Stimulated activated CD8-positive, alpha-beta memory T cell treated with anti-CD3 and anti-CD28 coated beads, Interleukin-4, amount 100 ng/mL, for 1 hour (primary cell): ENCODE measurements around the gene MIF4GD.
"Not testable (repeated sequence)": the region's sequence is repeated elsewhere in the genome, so short reads cannot be mapped to it uniquely, and the experiment has no call there.

Experiments
- DNase-seq, 2 donors: peaks; one replicate each; pipeline ENCODE4 v3.0.0-alpha.2; 2020; ENCODE audit warnings: low read depth in 2 of 2, low spot score in 1 of 2

MIF4GD gene

DNA sequence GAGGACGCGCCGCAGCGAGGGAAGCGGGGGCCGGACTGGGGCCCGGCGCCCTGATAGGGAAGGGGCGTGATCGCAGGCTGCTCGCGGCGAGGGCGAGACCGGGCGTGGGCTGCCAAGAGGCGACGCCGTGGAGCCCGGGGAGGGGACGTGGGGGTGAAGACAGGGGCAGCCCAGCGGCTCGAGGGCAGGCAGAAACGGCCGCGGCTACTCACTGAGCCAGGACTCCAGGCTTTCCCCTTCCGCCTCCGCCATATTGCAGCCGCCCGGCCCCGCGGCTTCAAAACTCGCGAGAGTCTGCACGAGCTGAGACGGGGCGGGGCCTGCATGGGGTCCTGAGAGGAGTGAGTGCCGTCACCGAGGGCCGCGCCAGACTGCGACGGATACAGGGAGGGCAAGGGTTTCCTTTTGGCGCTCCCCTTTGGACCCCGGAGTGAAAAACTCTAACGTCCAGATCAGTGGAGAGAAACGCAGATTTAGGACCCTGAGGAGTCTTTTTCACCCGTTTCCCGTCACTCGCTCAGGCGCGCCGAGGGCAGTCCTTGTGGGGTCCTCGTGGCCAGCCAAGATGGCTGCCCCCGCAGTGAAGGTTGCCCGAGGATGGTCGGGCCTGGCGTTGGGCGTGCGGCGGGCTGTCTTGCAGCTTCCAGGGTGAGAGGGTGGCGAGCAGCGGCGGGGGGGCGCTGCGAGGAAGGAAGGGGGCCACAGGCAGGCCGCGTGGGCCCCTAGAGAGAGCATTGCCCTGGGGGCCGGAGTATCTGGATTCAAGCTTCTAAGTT is 9.5 kb downstream of the MIF4GD start, which contains the start of the genes GGA3 and MRPS7:
Gene GGA3, minus strand, starts transcription at position 271 of the 776 bp plus-strand sequence. Its CDS starts 19 bp downstream, at position 252.
Gene MRPS7, plus strand, starts transcription at position 544 of the 776 bp plus-strand sequence. Its CDS starts 22 bp downstream, at position 566.
- DNase-seq = peak; percentile 90

DNA sequence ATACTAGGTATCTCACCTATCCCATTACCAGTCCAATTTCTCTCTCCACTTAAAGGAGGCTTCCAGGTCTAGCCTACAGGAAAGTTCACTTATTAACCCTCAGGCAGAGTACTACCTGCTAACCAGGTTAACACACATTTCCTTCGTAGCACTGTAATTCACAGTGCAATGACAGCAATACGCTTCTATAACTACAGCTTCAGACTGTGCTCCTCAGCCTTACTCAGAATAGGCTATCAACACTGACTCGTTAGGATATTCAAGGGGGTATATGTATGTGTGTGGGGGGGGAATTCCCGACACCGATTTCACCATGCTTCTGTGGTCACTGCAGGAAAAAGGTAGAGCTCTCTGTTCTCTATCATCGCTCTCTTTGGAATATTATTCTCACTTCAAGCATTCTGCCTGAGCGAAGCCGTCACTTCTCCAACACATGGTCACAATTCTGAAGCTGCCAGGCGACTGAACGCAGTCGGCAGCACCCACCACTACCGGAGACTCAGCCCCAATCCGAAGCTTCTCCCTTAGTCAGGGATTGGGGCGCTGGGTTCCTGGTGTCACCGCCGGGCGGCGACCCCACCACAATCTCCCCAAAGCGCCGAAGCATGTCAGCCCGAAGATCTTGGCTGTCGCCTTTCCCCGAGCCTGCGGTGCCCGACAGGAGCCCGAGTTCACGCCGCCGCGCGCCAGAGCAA is 10.2 kb downstream of the MIF4GD start:
- no peak for DNase-seq

DNA sequence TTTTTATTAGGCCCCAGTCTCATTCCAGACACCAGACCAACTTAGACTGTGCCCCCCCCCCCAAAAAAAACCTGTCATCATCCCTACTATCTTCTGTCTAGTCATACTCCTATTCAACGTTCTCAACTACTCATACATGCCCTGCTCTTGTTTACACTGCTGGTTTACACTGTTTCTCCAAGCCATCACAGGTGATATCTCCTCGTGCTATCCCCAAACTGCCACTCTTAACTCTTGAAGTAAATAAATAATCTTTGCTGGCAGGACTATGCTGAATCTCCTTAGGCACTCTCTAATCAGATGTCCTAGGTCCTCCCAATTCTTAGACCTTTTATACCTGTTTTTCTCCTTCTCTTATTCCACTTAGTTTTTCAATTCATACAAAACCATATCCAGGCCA is 13.8 kb downstream of the MIF4GD start:
- DNase-seq = not testable (repeated sequence)

DNA sequence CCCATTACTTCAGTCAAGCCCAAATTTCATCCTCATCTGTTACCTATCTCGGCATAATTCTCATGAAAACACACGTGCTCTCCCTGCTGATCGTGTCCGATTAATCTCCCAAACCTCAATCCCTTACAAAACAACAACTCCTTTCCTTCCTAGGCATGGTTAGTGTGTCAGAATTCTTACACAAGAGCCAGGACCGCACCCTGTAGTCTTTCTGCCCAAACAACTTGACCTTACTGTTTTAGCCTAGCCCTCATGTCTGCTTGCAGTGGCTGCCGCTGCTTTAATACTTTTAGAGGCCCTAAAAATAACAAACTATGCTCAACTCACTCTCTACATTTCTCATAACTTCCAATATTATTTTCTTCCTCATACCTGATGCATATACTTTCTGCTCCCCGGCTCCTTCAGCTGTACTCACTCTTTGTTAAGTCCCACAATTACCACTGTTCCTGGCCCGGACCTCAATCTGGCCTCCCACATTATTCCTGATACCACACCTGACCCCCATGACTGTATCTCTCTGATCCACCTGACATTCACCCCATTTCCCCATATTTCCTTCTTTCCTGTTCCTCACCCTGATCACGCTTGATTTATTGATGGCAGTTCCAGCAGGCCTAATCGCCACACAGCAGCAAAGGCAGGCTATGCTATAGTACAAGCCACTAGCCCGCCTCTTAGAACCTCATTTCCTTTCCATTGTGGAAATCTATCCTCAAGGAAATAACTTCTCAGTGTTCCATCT is 14.9 kb downstream of the MIF4GD start:
- DNase-seq = not testable (repeated sequence)

DNA sequence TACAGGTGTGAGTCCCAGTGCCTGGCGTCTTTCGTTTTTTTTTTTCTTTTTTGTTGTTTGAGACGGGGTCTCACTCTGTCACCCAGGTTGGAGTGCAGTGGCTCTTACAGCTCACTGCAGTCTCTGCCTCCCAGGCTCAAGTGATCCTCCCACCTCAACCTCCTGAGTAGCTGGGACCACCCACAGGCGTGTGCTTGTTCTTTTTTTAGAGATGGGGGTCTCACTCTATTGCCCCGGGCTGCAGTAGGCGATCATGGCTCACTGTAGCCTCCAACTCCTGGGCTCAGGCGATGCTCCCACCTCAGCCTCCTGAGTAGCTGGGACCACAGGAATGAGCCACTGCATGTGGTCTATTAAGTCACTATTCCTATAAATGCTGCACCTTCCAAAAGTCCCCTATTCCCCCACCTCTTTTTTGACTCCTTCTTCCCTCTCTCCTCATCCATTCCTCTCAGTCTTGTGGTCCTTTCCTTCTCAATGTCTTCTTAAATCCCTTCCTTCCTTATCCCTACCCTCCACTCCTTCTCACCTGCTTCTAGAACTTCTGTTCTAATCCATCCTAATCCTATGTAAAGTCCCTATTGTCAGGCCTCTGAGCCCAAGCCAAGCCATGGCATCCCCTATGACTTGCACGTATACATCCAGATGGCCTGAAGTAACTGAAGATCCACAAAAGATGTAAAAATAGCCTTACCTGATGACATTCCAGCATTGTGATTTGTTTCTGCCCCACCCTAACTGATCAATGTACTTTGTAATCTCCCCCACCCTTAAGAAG is 18.8 kb downstream of the MIF4GD start:
- DNase-seq = no peak

DNA sequence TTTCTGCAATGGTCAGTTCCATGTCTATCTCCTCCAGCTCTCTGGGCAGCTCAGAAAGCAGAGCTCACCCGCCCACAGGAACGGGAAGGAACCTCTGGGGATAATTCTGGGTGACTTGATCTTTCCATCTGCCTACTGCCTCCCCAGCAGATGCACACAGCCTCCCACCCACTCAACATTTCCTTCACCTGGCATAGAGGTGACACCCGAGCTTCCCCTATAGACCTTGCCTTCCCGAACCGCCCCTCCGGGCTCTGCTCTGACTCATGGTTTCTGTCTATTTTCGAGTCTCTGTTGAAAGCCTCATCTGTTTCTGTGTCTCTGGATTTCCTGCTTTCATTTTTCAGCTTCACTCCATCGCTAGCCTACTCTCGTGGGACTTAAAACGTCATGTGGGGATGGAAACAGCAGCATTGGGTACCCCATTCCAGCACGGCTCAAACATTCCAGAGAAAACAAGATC is 21.0 kb downstream of the MIF4GD start:
- DNase-seq = peak in 1 of 2 donors; percentile 52

DNA sequence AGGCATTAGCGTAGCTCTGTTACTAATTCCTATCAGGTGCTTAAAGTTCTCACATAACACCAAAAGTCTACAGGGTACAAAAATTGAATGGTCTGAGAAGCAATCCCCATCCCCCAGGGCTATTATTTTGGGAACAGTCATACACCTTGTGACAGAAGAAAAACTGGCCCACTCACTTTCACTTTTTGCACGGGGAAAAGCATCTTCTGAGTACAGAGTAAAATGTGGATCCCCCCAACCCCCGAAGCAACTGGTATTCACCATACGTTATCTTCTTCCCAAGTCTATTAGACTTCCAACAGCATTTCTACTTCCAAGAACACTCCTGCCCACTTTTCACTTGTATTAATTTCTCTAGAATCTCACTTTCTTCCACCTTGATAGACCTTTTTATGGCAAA is 21.5 kb downstream of the MIF4GD start:
- no peak for DNase-seq

DNA sequence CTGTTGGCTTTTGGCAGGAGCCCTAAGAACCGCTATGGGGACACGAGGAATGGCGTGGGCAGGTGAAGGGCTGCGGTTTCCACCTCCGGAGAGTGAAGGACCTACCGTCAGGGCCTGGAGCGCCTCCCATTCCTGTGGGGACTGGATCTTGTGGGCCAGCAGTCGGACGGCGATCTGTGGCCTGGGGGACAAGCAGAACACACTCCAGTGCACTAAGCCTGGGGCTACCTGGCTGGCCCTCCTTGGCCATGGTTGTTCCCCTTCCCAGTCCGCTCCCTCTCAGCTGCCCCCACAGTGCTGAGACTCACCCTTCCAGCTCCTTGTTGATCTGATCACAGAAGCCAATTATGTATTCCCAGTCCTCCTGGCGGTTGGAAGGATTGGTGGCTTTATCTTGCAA is 24.6 kb downstream of the MIF4GD start:
- DNase-seq = no peak

DNA sequence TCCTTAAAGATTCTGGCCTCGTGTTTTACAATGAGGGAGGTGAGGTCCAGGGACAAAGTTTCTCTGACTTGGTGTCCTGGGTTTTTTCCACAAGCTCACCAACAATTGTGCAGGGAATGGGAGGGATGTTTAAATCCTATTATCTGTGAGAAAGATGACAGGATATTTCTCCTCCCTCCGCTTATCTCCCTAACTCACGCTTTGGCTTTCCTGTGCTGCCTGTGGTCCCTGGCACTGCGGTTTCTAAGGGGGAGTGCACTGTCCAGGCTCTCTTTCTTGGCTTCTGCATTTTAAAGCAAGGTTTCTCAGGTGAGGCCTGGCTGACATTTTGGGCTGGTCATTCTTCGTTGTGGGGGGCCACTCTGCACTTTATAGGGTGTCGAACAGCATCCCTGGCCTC is 26.0 kb downstream of the MIF4GD start:
- DNase-seq = no peak

DNA sequence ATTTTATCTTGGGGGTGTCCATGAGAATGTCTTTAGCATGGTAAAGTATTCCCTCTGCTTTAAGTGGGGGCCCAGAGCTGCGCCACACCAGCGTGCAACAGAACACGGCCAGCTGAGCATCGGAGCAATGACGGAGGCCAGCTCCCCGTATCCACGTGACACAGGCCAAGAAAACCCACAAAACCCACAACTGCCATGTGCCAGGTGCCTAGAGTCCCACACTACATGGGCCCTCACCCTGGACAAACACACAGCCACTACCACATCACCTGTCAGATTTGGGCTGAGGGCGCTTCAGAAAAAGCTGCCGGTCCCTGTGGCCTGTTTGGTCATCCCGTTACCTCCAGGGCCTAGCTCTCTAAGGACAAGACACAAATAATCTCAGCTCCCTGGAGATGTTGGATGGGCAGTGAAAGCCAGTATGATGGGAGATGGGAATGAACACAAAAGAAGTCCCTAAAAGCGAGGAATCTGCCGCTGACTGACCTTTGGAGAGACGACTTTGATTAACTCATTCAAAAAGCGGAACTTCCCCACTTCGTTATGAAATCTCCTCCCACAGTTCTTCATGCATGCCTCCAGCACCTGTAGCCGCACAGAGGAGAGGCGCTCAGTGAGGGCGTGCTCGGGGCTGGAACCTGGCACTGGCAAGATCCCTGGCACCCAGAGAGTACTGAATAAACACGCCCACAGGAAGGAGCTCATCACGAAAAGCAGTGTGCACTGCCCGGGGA is 26.7 kb downstream of the MIF4GD start:
- DNase-seq = no peak

DNA sequence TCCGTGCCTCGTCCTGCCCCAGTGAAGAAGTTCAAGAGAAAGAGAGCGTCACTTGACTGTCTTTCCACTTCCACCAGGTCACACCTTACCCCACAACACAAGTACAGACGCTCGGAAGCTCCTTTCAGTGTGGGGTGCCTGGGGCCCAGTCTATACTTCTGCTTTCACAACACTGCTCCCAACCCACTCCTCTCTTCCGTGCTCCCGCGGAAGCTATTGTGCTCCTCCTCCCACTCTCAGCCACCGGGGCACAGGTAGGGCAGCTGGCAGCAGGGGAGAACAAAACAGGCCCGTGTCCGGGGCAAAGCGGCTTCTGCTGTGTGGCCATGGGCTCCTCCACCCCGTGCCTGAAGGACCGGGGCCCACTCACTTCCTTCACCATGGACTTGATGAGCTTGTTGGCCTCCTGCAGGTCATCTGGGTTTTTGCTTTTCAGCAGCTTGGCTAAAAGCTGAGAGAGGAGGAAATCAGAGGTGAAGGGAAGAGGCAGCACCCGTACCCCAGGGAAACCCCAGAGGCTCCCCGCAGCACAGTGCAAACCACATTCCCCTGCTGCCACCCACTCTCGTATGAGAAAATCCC is 28.5 kb downstream of the MIF4GD start:
- no peak for DNase-seq

DNA sequence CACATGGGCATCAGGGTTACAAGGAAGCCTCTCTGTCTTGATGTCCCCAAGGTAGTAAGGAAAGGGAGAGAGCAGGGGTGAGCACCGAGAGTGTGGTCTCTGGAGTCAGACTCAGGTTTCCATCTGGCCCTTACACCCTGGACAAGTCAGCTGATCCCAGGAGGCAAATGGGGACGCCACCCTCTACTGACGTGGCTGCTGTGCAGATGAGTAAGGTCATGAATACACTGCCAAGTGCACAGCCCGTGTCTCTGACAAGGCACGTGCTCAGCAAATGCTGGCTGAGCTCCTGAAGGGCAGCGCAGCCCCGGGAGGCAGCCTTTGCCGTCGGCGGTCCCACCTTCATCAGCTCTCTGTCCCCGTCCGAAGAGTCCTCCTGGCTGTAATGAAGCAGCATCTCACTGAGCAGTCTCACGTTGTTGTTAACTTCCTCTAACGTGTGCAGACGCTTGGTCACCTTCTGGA is 29.0 kb downstream of the MIF4GD start:
- DNase-seq = no peak

DNA sequence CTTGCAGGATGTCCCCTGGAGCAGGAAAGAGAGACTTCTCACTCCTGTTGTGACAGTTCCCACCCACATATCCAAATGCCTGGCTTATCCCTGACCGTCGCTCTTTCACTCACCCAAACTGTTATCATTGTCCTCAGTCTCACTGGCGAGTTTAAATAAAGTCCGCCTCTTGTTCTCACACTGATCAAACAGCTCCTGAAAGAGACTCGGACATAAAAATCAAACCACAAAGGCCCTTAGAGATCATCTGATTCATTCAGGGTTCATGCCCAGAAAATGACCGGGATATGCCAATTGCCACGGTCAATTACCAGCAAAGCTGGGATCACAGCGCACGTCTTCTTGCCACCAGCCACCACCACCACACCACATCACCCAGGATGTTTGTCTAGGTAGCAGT is 29.5 kb downstream of the MIF4GD start:
- no peak for DNase-seq

DNA sequence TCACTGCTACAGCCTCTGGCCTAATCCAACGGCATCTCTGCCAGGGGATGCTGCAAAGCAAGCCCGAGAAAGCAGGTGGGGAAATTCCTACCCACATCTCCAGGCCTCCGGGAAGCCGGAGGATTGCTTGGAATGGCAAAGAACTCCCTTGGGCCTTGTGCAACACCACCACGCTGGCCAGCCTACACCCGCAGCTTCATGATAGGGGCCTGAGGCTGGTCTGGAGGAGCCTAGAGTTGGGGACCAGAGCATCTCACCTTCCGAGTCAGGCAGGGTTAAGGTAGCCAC is 29.9 kb downstream of the MIF4GD start:
- DNase-seq = no peak

DNA sequence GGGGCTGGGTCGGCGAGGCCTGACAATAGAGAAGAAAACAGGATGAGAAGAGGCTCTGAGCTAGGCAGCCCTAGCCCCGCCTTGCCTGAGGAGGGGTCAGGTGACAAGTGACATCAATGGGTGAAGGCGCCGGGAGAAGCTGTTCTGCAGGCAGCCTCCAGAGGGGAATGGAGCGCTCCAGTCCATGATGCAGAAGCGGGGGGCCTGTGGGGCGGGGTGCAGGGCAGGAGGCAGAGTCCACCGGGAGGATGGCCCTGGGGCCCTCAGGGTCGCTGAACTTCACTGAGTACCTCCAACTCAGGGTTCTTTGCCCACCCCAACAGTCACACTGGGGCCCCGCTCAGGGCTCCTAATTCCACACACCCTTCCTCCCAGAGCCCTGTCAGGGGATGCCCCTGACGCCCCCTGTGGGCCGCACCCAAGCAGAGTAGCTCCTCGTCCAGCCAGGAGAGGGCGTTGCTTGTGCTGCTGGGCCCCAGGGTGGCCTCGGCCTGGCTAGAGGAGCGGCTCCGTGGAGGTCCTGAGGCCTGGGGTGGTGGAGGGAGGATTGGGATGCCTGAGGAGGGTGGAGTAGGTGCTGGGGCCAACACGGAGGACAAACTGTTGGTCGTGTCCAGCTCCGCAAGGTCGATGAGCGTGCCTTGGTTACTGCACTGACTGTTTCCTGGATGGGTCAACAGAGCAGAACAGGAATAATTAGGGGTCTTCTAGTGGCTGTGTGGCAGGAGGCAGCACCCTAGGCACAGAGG is 30.5 kb downstream of the MIF4GD start:
- DNase-seq = no peak

DNA sequence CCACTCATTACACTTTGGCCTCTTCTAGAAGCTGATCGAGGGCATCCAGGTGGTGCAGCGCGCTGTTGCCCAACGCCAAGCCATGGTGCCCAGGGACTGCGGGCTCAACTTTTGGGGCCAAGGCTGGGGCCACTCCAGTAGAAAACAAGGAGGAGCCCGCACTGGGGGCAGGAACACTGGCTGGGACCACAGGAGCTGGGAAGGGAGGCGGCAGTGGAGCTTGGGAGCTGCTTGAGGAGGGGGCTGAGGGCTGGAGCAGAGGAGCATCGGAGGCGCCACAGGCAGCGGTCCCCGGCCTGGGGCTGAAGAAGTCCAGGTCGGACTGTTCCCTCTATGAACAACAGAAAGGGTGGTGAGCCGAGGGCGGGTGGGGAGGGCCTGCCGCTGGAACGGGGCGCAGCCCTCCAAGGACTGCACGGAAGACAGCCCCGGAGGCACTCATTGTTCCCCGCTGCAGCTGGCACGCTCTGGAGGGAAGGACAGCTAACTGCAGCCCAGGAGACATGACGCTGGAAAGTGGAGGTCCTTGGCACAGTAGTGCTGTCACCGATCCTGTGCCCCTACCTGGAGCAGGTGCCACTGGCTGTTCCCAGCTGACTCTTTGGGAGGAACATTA is 31.1 kb downstream of the MIF4GD start:
- no peak for DNase-seq

DNA sequence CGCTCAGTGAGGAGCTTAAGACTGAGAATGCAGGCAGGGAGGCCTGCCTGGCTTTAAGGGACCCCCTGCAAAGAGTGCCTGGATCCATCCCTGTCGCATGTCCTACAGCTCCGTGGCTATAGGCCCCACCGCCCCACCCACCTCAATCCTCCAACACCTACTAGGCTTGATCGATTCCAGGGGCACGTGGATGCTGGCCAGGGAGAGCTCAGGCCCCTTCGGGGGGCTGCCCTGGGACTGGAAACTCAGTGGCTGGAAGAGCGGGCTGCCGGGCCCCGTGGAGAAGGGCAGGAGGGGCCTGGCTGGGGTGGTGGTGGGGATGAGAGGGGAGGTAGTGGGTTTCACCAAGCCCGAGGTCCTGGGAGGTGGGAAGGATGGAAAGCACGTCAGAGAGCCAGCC is 31.8 kb downstream of the MIF4GD start:
- DNase-seq = no peak

DNA sequence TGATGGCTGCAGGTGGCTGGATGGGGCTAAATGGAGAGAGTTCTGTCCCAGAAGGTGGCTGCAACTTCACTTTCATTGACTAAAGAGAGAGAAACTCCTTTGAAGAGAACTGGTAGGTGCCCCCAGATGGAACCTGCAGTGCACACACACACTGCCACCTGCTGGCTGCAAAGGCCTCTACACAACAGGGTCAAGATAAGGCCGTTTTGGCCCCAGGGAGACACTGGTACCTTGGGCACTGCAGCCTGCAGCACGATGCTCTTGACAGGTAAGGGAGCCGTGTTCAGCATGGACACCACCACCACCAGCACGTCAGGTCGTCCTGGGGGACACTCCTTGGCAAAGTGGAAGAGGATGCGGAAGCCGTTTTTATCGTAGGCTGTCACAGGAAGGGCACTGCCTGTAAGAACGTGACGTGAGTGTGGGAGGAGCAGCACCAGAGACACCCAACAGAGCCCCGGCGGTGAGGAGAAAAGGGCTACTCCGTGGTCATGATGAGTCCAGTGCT is 32.3 kb downstream of the MIF4GD start:
- DNase-seq = peak in 1 of 2 donors; percentile 19
